ENCODE measurements around the gene DDB1.

The DDB1 gene

GRCh38 chr11:61281581-61282250 lies 51.2 kb downstream of the DDB1 start:
- TF ChIP-seq, protein P1, sequence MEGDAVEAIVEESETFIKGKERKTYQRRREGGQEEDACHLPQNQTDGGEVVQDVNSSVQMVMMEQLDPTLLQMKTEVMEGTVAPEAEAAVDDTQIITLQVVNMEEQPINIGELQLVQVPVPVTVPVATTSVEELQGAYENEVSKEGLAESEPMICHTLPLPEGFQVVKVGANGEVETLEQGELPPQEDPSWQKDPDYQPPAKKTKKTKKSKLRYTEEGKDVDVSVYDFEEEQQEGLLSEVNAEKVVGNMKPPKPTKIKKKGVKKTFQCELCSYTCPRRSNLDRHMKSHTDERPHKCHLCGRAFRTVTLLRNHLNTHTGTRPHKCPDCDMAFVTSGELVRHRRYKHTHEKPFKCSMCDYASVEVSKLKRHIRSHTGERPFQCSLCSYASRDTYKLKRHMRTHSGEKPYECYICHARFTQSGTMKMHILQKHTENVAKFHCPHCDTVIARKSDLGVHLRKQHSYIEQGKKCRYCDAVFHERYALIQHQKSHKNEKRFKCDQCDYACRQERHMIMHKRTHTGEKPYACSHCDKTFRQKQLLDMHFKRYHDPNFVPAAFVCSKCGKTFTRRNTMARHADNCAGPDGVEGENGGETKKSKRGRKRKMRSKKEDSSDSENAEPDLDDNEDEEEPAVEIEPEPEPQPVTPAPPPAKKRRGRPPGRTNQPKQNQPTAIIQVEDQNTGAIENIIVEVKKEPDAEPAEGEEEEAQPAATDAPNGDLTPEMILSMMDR (IDR thresholded peaks at IDR 0.05) = no peak
- Histone ChIP-seq H3K9me3 (no peaks in the 10 kb centered on the region), H3K27me3 (no peaks in the 10 kb centered on the region), H3K4me3 (ENCODE audit: low read depth in 1 of 2, low read length in 1 of 2) (no peak overlapping the region), H3K4me1 (ENCODE audit: control insufficient read depth in 1 of 2, insufficient read depth in 1 of 2, low read depth in 1 of 2, low read length in 1 of 2) (no peaks in the 10 kb centered on the region), H3K27ac (no peak overlapping the region), H3K36me3 (no peaks in the 10 kb centered on the region)

DNA sequence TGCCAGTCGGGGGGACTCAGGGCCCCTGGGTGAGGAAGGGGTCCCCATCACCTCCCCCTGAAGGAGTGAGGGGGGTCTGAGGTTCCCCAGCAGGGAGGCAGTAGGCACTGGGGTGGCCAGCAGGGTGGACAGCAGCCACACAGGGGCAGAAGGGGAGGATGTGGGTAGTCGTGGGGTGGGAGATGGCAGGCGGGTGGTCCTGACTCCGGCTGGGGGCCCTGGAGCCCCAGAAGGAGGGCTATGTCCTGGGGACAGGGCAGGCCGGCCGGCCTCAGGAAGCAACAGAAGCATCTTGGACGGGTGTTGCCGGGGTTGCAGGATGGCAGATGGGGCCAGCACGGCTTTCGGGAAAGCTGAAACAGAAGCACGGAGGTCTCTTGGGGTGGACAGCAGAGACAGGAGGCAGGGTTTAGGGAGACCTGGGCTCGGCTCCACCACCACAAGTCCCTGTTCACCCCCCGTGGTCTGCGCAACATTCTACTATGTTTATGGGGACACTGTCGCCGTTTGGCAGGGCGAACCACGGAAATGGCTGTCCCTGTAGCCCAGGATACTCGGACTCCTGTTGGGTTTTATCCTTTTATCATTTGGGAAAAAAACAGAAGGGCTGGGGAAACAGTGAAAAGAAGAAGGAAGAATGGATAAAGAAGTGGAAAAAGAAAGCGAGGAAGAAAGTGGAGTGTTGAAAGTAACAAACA lies 51.9 kb downstream of the DDB1 start:
- H3K27ac ChIP-seq = no peak overlapping the region
- TF ChIP-seq, protein P1 (IDR thresholded peaks at IDR 0.05) = no peak
- no peaks in the 10 kb centered on the region for H3K27me3 ChIP-seq
- no peak overlapping the region for H3K4me3 ChIP-seq (ENCODE audit: low read depth in 1 of 2, low read length in 1 of 2)
- no peaks in the 10 kb centered on the region for H3K36me3 ChIP-seq
- no peaks in the 10 kb centered on the region for H3K9me3 ChIP-seq
- no peaks in the 10 kb centered on the region for H3K4me1 ChIP-seq (ENCODE audit: control insufficient read depth in 1 of 2, insufficient read depth in 1 of 2, low read depth in 1 of 2, low read length in 1 of 2)

DNA sequence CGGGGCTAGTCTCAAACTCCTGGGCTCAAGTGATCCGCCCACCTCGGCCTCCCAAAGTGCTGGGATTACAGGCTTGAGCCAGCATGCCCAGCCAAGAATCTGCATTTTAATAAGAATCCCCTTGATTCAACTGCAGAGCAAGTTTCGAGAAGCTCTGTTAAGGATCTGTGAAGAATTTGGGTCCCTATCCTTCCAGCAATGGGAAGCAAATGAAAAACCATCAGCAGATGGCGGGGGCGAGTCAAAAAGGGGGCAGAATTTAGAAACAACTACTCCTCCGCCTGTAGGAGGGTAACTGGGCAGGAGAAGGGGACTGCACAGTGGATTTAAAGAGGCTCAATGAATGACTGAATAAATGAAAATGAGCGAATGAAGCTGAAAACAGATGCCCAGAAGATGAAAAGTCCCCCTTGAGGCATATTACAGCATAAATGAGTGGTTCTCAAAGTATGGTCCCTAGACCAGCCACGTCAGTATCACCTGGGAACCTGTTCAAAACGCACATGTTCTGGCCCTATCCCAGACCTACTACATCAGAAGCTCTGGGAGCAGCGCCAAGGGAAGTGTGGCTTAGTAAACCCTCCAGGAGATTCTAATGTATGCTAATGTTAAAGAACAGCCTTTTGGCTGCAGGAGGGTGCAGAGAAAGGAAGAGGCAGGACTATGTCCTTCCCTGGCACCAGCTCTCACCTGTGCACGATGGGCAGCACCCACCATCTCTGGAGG lies 52.8 kb downstream of the DDB1 start:
- Histone ChIP-seq H3K27ac (no peak overlapping the region), H3K4me3 (ENCODE audit: low read depth in 1 of 2, low read length in 1 of 2) (no peak overlapping the region), H3K36me3 (no peaks in the 10 kb centered on the region), H3K27me3 (no peaks in the 10 kb centered on the region), H3K9me3 (no peaks in the 10 kb centered on the region), H3K4me1 (ENCODE audit: control insufficient read depth in 1 of 2, insufficient read depth in 1 of 2, low read depth in 1 of 2, low read length in 1 of 2) (no peaks in the 10 kb centered on the region)
- TF ChIP-seq, protein P1 (IDR thresholded peaks at IDR 0.05) = no peak

GRCh38 chr11:61278001-61278470 lies 54.9 kb downstream of the DDB1 start:
- Histone ChIP-seq H3K27me3 (no peaks in the 10 kb centered on the region), H3K36me3 (no peaks in the 10 kb centered on the region), H3K27ac (no peak overlapping the region), H3K4me3 (ENCODE audit: low read depth in 1 of 2, low read length in 1 of 2) (no peak overlapping the region), H3K4me1 (ENCODE audit: control insufficient read depth in 1 of 2, insufficient read depth in 1 of 2, low read depth in 1 of 2, low read length in 1 of 2) (no peaks in the 10 kb centered on the region), H3K9me3 (no peaks in the 10 kb centered on the region)
- TF ChIP-seq, protein P1 (IDR thresholded peaks at IDR 0.05) = no peak

DNA sequence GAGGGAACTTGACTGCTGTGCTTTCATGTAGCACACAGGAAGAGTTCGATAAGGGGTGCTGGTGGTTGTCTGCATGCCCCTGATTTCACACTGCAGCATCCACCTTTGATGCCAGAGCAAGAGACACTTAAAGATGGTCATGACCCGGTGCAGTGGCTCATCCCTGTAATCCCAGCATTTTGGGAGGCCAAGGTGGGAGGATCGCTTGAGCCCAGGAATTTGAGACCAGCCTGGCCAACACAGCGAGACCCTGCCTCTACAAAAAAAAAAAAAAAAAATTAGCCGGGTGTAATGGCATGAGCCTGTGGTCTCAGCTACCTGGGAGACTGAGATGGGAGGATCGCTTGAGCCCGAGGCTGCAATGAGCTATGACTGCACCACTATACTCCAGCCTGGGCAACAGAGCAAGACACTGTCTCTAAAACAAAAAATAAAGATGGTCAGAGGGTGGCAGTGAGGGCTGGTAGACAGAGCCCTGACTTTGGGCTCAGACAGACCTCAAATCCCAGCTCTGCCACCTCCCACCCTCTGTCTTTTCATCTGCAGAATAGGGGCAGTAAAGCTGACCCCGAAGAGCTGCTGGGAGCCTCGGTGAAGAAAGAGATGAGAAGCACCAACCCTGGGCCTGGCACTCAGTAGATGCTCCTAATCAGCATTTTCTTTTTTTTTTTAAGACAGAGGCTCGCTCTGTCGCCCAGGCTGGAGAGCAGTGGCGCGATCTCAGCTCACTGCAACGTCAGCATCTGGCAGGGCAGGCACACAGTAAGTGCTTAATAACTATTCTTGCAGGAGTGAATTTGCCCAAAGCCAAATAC lies 55.5 kb downstream of the DDB1 start:
- Histone ChIP-seq H3K27ac (no peak overlapping the region), H3K36me3 (no peaks in the 10 kb centered on the region), H3K27me3 (no peaks in the 10 kb centered on the region), H3K4me3 (ENCODE audit: low read depth in 1 of 2, low read length in 1 of 2) (no peak overlapping the region), H3K9me3 (no peaks in the 10 kb centered on the region), H3K4me1 (ENCODE audit: control insufficient read depth in 1 of 2, insufficient read depth in 1 of 2, low read depth in 1 of 2, low read length in 1 of 2) (no peaks in the 10 kb centered on the region)
- TF ChIP-seq, protein P1 (IDR thresholded peaks at IDR 0.05) = no peak
